Measurements from ENCODE around the gene GNG14. TPM values are rescaled to one million over a fixed set of nuclear protein-coding genes. Genes with fewer than 3 reads are reported as not detected.

GNG14 gene
- total and polyA plus RNA-seq, 2 of the 13 experiments (the other 11 are each of a cell fraction or from before 2014, with no cell fraction given) = not detected

DNA sequence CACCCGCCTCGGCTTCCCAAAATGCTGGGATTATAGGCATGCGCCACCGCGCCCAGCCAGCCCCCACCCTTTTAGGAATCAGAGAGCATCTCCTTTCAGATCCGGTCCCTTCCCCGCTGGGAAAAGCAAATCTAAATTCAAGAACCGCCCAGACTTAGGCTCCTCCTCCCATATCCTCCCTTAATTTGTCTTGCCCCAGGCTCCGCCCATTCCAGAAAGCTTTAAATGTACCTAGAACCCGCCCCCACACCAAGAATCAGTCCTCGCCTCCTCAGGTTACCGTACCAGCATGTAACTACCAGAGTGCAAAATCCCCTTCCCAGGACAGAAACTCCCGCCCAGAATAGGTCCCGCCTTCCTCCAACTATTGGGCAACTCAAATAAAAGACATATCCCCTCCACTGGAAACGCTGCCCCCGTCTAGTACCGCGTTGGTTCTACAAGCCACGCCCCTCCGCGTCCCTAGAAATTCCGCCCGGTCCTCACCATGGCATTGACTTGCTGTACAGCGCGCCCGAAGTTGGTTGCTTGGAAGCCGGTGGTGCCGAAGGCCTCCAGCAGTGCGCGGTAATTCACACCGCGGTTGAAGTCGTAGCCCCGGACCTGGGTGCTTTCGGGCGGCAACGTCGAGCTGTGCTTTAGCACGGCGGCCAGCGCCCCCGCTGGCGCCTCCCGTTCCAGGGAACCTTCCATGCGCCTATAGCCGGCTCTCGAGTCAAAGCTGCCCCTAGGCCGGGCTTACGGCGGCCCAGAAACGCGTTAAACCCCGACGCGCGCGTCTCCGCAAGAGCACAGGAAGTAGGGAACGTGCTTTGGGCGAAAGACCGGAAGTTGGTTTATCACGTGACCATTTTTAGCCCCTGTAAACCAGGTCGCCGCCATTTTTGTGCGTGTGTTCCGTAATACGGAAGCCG is 6.5 kb upstream of the GNG14 start, which contains the start of gene DHPS (continued):
- TF ChIP-seq ZNF282 (IDR thresholded peaks at IDR 0.05; ENCODE audit: partially characterized antibody) (no peak), SP5 (CRISPR knock-in tag; IDR thresholded peaks at IDR 0.05; ENCODE audit: borderline replicate concordance, low read depth) (no peak), HMG20A (CRISPR knock-in tag; IDR thresholded peaks at IDR 0.05; ENCODE audit: borderline replicate concordance) (no peak), AKAP8 (CRISPR knock-in tag; IDR thresholded peaks at IDR 0.05) (no peak), ZMYM3 (CRISPR knock-in tag; IDR thresholded peaks at IDR 0.05) (no peak), ZBTB21 (CRISPR knock-in tag; IDR thresholded peaks at IDR 0.05) (no peak), PRPF4 (IDR thresholded peaks at IDR 0.05; ENCODE audit: low read depth, low read length, poor library complexity, severe bottlenecking) (no peak), FOXO1 (CRISPR knock-in tag; IDR thresholded peaks at IDR 0.05) (peak; percentile 30; the same call in 1 of the 2 replicates), MTA1 (CRISPR knock-in tag; IDR thresholded peaks at IDR 0.05; ENCODE audit: borderline replicate concordance) (no peak; the same call in 1 of the 2 replicates), ZKSCAN8 (CRISPR knock-in tag; IDR thresholded peaks at IDR 0.05; ENCODE audit: borderline replicate concordance) (no peak), NCOA1 (CRISPR knock-in tag; IDR thresholded peaks at IDR 0.05) (no peak), IKZF1 (IDR thresholded peaks at IDR 0.05) (no peak), NBN (conservative IDR thresholded peaks at IDR 0.05) (no peak), ZNF841 (CRISPR knock-in tag; IDR thresholded peaks at IDR 0.05; ENCODE audit: borderline replicate concordance) (0 out of 2 replicates have a peak, but pooled peaks have one; percentile 65), ZBTB3 (CRISPR knock-in tag; IDR thresholded peaks at IDR 0.05; ENCODE audit: borderline replicate concordance, low read depth) (no peak), ZNF563 (CRISPR knock-in tag; IDR thresholded peaks at IDR 0.05) (no peak), FOXJ3 (CRISPR knock-in tag; IDR thresholded peaks at IDR 0.05; ENCODE audit: borderline replicate concordance) (no peak)
- TF ChIP-seq, protein P1, sequence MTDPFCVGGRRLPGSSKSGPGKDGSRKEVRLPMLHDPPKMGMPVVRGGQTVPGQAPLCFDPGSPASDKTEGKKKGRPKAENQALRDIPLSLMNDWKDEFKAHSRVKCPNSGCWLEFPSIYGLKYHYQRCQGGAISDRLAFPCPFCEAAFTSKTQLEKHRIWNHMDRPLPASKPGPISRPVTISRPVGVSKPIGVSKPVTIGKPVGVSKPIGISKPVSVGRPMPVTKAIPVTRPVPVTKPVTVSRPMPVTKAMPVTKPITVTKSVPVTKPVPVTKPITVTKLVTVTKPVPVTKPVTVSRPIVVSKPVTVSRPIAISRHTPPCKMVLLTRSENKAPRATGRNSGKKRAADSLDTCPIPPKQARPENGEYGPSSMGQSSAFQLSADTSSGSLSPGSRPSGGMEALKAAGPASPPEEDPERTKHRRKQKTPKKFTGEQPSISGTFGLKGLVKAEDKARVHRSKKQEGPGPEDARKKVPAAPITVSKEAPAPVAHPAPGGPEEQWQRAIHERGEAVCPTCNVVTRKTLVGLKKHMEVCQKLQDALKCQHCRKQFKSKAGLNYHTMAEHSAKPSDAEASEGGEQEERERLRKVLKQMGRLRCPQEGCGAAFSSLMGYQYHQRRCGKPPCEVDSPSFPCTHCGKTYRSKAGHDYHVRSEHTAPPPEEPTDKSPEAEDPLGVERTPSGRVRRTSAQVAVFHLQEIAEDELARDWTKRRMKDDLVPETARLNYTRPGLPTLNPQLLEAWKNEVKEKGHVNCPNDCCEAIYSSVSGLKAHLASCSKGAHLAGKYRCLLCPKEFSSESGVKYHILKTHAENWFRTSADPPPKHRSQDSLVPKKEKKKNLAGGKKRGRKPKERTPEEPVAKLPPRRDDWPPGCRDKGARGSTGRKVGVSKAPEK (CRISPR knock-in tag; IDR thresholded peaks at IDR 0.05; ENCODE audit: borderline replicate concordance) = no peak
- TF ChIP-seq, protein P2, sequence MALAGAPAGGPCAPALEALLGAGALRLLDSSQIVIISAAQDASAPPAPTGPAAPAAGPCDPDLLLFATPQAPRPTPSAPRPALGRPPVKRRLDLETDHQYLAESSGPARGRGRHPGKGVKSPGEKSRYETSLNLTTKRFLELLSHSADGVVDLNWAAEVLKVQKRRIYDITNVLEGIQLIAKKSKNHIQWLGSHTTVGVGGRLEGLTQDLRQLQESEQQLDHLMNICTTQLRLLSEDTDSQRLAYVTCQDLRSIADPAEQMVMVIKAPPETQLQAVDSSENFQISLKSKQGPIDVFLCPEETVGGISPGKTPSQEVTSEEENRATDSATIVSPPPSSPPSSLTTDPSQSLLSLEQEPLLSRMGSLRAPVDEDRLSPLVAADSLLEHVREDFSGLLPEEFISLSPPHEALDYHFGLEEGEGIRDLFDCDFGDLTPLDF (CRISPR knock-in tag; IDR thresholded peaks at IDR 0.05) = peak; percentile 79
- TF ChIP-seq, protein P3, sequence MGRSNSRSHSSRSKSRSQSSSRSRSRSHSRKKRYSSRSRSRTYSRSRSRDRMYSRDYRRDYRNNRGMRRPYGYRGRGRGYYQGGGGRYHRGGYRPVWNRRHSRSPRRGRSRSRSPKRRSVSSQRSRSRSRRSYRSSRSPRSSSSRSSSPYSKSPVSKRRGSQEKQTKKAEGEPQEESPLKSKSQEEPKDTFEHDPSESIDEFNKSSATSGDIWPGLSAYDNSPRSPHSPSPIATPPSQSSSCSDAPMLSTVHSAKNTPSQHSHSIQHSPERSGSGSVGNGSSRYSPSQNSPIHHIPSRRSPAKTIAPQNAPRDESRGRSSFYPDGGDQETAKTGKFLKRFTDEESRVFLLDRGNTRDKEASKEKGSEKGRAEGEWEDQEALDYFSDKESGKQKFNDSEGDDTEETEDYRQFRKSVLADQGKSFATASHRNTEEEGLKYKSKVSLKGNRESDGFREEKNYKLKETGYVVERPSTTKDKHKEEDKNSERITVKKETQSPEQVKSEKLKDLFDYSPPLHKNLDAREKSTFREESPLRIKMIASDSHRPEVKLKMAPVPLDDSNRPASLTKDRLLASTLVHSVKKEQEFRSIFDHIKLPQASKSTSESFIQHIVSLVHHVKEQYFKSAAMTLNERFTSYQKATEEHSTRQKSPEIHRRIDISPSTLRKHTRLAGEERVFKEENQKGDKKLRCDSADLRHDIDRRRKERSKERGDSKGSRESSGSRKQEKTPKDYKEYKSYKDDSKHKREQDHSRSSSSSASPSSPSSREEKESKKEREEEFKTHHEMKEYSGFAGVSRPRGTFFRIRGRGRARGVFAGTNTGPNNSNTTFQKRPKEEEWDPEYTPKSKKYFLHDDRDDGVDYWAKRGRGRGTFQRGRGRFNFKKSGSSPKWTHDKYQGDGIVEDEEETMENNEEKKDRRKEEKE (IDR thresholded peaks at IDR 0.05) = no peak
- TF ChIP-seq, protein P4, sequence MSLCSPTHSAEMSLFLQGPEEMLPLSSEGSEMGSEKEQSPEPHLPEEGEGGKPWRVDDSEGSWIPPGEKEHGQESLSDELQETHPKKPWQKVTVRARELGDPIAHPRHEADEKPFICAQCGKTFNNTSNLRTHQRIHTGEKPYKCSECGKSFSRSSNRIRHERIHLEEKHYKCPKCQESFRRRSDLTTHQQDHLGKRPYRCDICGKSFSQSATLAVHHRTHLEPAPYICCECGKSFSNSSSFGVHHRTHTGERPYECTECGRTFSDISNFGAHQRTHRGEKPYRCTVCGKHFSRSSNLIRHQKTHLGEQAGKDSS (CRISPR knock-in tag; IDR thresholded peaks at IDR 0.05; ENCODE audit: borderline replicate concordance, low read depth) = no peak
